ENCODE results near the gene MEGF11.

The MEGF11 gene

GRCh38 chr15:66089049-66089448 is 164.5 kb downstream of the MEGF11 start:
- Histone ChIP-seq H3K9ac (ENCODE audit: low read length) (no peak overlapping the region), H3K27me3 (ENCODE audit: control insufficient read depth, insufficient read depth, low read length) (no peaks in the 10 kb centered on the region), H3K4me3 (ENCODE audit: low read length) (no peak overlapping the region), H3K36me3 (ENCODE audit: control insufficient read depth, low read depth, low read length) (no peaks in the 10 kb centered on the region), H3K9me3 (ENCODE audit: control insufficient read depth, low read depth, low read length) (no peaks in the 10 kb centered on the region), H3K4me1 (ENCODE audit: control insufficient read depth, low read depth, low read length) (no peaks in the 10 kb centered on the region), H3K27ac (ENCODE audit: low read length) (no peak overlapping the region)

- no peak overlapping the region for H3K27ac ChIP-seq (ENCODE audit: low read length)
Measured at GRCh38 chr15:66085128-66085527, 168.4 kb downstream of the MEGF11 start.

GRCh38 chr15:66084704-66085103 is 168.8 kb downstream of the MEGF11 start:
- Histone ChIP-seq H3K36me3 (ENCODE audit: control insufficient read depth, low read depth, low read length) (no peaks in the 10 kb centered on the region), H3K9me3 (ENCODE audit: control insufficient read depth, low read depth, low read length) (no peaks in the 10 kb centered on the region), H3K4me1 (ENCODE audit: control insufficient read depth, low read depth, low read length) (no peaks in the 10 kb centered on the region), H3K27me3 (ENCODE audit: control insufficient read depth, insufficient read depth, low read length) (no peaks in the 10 kb centered on the region), H3K9ac (ENCODE audit: low read length) (no peak overlapping the region), H3K4me3 (ENCODE audit: low read length) (no peak overlapping the region), H3K27ac (ENCODE audit: low read length) (no peak overlapping the region)

More at GRCh38 chr15:66085128-66085527, 168.4 kb downstream of the MEGF11 start:
- no peaks in the 10 kb centered on the region for H3K4me1 ChIP-seq (ENCODE audit: control insufficient read depth, low read depth, low read length)
- no peak overlapping the region for H3K9ac ChIP-seq (ENCODE audit: low read length)
- no peaks in the 10 kb centered on the region for H3K27me3 ChIP-seq (ENCODE audit: control insufficient read depth, insufficient read depth, low read length)
- no peaks in the 10 kb centered on the region for H3K36me3 ChIP-seq (ENCODE audit: control insufficient read depth, low read depth, low read length)
- H3K9me3 ChIP-seq (ENCODE audit: control insufficient read depth, low read depth, low read length): no peaks in the 10 kb centered on the region
- H3K4me3 ChIP-seq (ENCODE audit: low read length): no peak overlapping the region

- Histone ChIP-seq H3K9me3 (ENCODE audit: control insufficient read depth, low read depth, low read length) (no peaks in the 10 kb centered on the region), H3K9ac (ENCODE audit: low read length) (no peak overlapping the region), H3K36me3 (ENCODE audit: control insufficient read depth, low read depth, low read length) (no peaks in the 10 kb centered on the region), H3K4me3 (ENCODE audit: low read length) (no peak overlapping the region), H3K27me3 (ENCODE audit: control insufficient read depth, insufficient read depth, low read length) (no peaks in the 10 kb centered on the region), H3K4me1 (ENCODE audit: control insufficient read depth, low read depth, low read length) (no peaks in the 10 kb centered on the region), H3K27ac (ENCODE audit: low read length) (no peak overlapping the region)
Measured at GRCh38 chr15:66080717-66081398, 172.7 kb downstream of the MEGF11 start.

- Histone ChIP-seq H3K27me3 (ENCODE audit: control insufficient read depth, insufficient read depth, low read length) (no peaks in the 10 kb centered on the region), H3K4me1 (ENCODE audit: control insufficient read depth, low read depth, low read length) (no peaks in the 10 kb centered on the region), H3K27ac (ENCODE audit: low read length) (no peak overlapping the region), H3K36me3 (ENCODE audit: control insufficient read depth, low read depth, low read length) (no peaks in the 10 kb centered on the region), H3K4me3 (ENCODE audit: low read length) (no peak overlapping the region), H3K9ac (ENCODE audit: low read length) (no peak overlapping the region), H3K9me3 (ENCODE audit: control insufficient read depth, low read depth, low read length) (no peaks in the 10 kb centered on the region)
Measured at GRCh38 chr15:66078929-66079275, 174.6 kb downstream of the MEGF11 start.

- no peak overlapping the region for H3K9ac ChIP-seq (ENCODE audit: low read length)
- no peaks in the 10 kb centered on the region for H3K4me1 ChIP-seq (ENCODE audit: control insufficient read depth, low read depth, low read length)
- H3K9me3 ChIP-seq (ENCODE audit: control insufficient read depth, low read depth, low read length): no peaks in the 10 kb centered on the region
- no peak overlapping the region for H3K4me3 ChIP-seq (ENCODE audit: low read length)
- H3K36me3 ChIP-seq (ENCODE audit: control insufficient read depth, low read depth, low read length): no peaks in the 10 kb centered on the region
- H3K27ac ChIP-seq (ENCODE audit: low read length): no peak overlapping the region
- H3K27me3 ChIP-seq (ENCODE audit: control insufficient read depth, insufficient read depth, low read length): no peaks in the 10 kb centered on the region
Measured at GRCh38 chr15:66078196-66078928, 175.2 kb downstream of the MEGF11 start.

GRCh38 chr15:66077320-66077663 is 176.3 kb downstream of the MEGF11 start:
- Histone ChIP-seq H3K4me3 (ENCODE audit: low read length) (no peak overlapping the region), H3K4me1 (ENCODE audit: control insufficient read depth, low read depth, low read length) (no peaks in the 10 kb centered on the region), H3K27me3 (ENCODE audit: control insufficient read depth, insufficient read depth, low read length) (no peaks in the 10 kb centered on the region), H3K36me3 (ENCODE audit: control insufficient read depth, low read depth, low read length) (no peaks in the 10 kb centered on the region), H3K27ac (ENCODE audit: low read length) (no peak overlapping the region), H3K9ac (ENCODE audit: low read length) (no peak overlapping the region), H3K9me3 (ENCODE audit: control insufficient read depth, low read depth, low read length) (no peaks in the 10 kb centered on the region)

GRCh38 chr15:66076591-66077319 is 176.8 kb downstream of the MEGF11 start:
- Histone ChIP-seq H3K36me3 (ENCODE audit: control insufficient read depth, low read depth, low read length) (no peaks in the 10 kb centered on the region), H3K4me3 (ENCODE audit: low read length) (no peak overlapping the region), H3K4me1 (ENCODE audit: control insufficient read depth, low read depth, low read length) (no peaks in the 10 kb centered on the region), H3K9ac (ENCODE audit: low read length) (no peak overlapping the region), H3K9me3 (ENCODE audit: control insufficient read depth, low read depth, low read length) (no peaks in the 10 kb centered on the region), H3K27me3 (ENCODE audit: control insufficient read depth, insufficient read depth, low read length) (no peaks in the 10 kb centered on the region), H3K27ac (ENCODE audit: low read length) (no peak overlapping the region)

GRCh38 chr15:66075947-66076346 is 177.6 kb downstream of the MEGF11 start:
- Histone ChIP-seq H3K9me3 (ENCODE audit: control insufficient read depth, low read depth, low read length) (no peaks in the 10 kb centered on the region), H3K9ac (ENCODE audit: low read length) (no peak overlapping the region), H3K36me3 (ENCODE audit: control insufficient read depth, low read depth, low read length) (no peaks in the 10 kb centered on the region), H3K27ac (ENCODE audit: low read length) (no peak overlapping the region), H3K27me3 (ENCODE audit: control insufficient read depth, insufficient read depth, low read length) (no peaks in the 10 kb centered on the region), H3K4me1 (ENCODE audit: control insufficient read depth, low read depth, low read length) (no peaks in the 10 kb centered on the region), H3K4me3 (ENCODE audit: low read length) (no peak overlapping the region)

- Histone ChIP-seq H3K36me3 (ENCODE audit: control insufficient read depth, low read depth, low read length) (no peaks in the 10 kb centered on the region), H3K4me1 (ENCODE audit: control insufficient read depth, low read depth, low read length) (peaks cover 10% of the 10 kb centered on the region), H3K4me3 (ENCODE audit: low read length) (no peak overlapping the region), H3K9me3 (ENCODE audit: control insufficient read depth, low read depth, low read length) (no peaks in the 10 kb centered on the region), H3K9ac (ENCODE audit: low read length) (no peak overlapping the region), H3K27me3 (ENCODE audit: control insufficient read depth, insufficient read depth, low read length) (no peaks in the 10 kb centered on the region), H3K27ac (ENCODE audit: low read length) (no peak overlapping the region)
Measured at GRCh38 chr15:66072616-66073361, 180.8 kb downstream of the MEGF11 start.

- no peaks in the 10 kb centered on the region for H3K36me3 ChIP-seq (ENCODE audit: control insufficient read depth, low read depth, low read length)
- no peak overlapping the region for H3K4me3 ChIP-seq (ENCODE audit: low read length)
- no peaks in the 10 kb centered on the region for H3K27me3 ChIP-seq (ENCODE audit: control insufficient read depth, insufficient read depth, low read length)
- H3K9ac ChIP-seq (ENCODE audit: low read length): no peak overlapping the region
- peaks cover 18% of the 10 kb centered on the region for H3K4me1 ChIP-seq (ENCODE audit: control insufficient read depth, low read depth, low read length)
- no peaks in the 10 kb centered on the region for H3K9me3 ChIP-seq (ENCODE audit: control insufficient read depth, low read depth, low read length)
- no peak overlapping the region for H3K27ac ChIP-seq (ENCODE audit: low read length)
Measured at GRCh38 chr15:66071921-66072295, 181.6 kb downstream of the MEGF11 start.

Measured in iPS-18a (cell line).